Activated T-cell treated with anti-CD3 and anti-CD28 coated beads for 24 hours (primary cell): Measurements from ENCODE around the gene CLTA.

Experiments
- DNase-seq: peaks from one replicate; pipeline ENCODE4 v3.0.0-alpha.2; 2020; ENCODE audit warnings: low read depth

Gene CLTA, protein sequence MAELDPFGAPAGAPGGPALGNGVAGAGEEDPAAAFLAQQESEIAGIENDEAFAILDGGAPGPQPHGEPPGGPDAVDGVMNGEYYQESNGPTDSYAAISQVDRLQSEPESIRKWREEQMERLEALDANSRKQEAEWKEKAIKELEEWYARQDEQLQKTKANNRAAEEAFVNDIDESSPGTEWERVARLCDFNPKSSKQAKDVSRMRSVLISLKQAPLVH

GRCh38 chr9:36190388-36191289 is at the start of gene CLTA:
Gene CLTA, plus strand, starts transcription at chr9:36190921. Its CDS starts 136 bp downstream, at chr9:36191057.
- DNase-seq = peak; percentile 92

GRCh38 chr9:36141288-36141687 is 49.4 kb upstream of the CLTA start:
- DNase-seq = no peak

DNA sequence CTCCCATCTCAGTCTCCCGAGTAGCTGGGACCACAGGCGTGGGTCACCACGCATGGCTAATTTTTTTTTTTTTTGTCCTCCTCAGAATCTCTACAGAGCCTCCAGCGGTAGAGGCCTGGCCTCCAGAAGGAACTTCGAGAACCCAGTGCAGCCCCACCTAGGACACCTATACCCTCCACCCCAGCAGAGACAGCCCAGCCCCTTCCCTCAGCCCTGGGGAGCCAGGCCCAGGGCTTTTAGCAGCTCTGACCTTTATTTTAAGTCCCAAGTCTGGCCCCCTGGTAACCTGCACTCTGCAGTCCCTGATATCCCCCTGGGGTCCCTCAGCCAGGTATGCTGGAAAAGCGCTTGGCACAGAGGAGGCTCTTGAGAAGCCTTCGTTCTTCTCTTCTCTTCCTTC is 49.0 kb upstream of the CLTA start:
- no peak for DNase-seq

DNA sequence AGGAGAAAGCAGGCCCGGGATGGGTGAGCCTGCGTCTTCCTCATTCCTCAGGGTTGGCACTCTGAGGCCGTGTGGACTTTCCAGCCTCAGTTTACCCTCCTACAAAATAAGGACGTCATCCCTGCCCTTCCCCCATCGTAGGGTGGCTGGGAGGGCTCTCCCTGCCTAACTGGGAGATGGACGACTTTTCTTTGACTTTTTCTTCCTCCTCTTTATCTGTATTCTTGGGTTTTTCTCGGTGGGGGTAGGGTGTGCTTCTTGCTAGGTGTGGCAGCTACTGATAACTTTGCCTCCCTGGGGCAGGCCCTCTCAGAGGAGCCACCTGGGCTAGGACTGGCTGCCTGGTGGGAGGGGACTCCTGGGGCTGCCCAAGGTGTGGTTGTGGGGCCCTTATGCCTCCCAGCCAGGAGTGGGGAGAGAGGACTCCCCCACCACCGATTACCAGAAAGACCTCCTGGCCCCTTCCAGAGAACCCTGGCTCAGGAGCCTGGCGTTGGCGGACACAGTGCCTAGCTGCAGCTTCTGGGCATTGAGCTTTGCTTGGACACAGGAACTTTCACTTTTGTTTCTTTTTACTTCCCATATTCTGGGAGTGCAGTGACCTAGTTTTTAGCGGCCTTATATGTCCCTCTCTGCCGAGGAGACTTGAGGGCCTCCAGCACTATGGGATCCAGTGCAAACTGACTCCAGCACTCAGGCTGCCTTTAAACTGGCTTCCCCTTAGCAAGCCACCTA is 48.0 kb upstream of the CLTA start:
- no peak for DNase-seq

GRCh38 chr9:36143245-36143641 is 47.5 kb upstream of the CLTA start:
- DNase-seq = no peak

- DNase-seq = no peak
Measured at GRCh38 chr9:36144309-36145232, 46.1 kb upstream of the CLTA start.

DNA sequence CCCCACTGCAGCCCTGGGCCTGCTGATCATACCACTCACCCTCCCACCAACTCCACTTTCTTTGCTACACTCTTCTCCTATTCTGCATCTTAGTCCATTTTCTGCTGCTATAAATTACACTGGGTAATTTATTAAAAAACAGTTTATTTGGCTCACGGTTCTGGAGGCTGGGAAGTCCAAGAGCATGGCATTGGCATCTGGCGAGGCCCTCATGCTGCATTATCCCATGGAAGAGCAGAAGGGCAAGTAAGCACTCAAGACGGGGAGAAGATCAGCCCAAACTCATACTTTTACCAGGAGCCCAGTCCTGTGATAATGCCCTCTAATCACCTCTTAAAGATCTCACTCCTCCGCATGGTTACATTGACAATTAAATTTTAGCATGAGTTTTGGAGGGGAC is 44.8 kb upstream of the CLTA start:
- no peak for DNase-seq

GRCh38 chr9:36146651-36147050 is 44.1 kb upstream of the CLTA start:
- no peak for DNase-seq

DNA sequence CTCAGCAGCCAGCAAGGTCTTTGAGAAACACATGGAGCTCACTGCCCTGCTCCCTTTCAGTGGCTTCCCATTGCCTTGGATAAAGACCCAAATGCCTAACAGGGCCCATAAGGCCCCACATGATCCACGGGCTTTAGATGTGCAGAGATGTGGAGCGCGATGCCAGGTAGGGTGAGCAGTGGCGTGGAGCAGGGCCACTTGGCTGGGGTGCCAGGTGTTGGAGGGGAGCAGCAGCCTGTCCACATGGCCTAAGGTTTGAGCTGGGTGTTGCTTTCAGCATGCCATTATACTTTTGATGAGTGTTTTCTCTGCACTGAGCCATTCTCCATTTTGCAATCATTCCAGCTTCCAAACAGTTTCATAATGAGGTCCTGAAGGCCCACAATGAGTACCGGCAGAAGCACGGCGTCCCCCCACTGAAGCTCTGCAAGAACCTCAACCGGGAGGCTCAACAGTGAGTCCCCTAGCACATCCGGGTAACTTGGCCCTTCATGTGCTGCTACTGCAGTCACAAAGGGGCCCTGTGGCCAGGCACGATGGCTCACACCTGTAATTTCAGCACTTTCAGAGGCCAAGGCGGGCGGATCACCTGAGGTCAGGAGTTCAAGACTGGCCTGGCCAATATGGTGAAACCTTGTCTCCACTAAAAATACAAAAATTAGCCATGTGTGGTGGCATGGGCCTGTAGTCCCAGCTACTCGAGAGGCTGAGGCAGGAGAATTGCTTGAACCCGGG is 43.1 kb upstream of the CLTA start:
- no peak for DNase-seq

- DNase-seq = peak; percentile 51
Measured at GRCh38 chr9:36148311-36149051, 42.2 kb upstream of the CLTA start.

DNA sequence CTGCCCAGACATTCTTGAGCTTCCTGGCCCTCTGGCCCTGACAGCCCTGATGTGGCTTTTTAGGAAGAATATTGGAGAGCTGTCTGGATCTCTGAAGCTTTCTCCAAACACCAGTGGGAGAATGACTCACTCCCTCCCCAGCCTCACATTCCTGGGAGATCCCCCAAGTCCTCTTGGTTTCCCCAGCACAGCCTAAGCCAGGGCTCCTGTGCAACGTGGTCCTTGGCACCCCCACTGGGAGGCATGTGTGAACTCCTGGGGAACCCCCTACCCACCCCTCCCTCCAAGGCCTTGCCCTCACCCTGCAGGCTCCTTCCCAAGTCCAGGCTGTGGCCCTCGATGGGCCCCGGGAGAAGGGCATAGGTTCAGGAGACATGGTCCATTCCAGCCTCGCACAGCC is 41.5 kb upstream of the CLTA start:
- no peak for DNase-seq

DNA sequence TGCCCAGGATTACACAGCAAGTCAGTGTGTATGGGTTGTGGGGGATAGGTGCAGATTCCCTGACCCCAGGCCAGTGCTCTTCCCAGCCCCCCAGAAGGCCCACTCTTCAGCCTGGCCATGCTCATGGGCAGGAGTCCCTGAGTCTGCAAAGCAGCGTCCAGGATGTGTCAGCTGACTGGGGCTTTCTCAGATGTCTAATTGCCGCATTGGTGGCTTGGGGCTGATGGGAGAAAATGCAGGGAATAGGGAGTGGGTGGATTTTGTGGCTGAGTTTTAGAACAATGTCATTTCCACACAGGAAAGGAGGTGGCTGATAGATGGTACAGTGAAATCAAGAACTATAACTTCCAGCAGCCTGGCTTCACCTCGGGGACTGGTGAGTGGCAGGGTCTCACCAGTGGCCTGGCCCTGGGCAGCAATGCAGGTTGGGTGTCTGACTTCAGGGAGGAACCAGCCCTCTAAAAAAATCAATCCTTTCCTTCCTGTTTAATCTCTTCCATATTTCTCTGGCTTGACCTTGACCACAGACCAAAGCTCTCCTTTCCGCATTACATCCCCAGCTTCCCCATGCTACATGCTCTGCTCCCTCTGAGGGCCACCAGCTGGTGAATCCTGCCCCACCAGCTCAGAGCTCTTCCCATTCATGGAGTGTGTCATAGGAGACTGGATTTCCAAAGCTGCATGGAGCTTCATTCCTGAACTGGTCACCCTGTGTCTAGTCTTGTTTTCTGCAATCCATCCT is 40.0 kb upstream of the CLTA start:
- DNase-seq = no peak

DNA sequence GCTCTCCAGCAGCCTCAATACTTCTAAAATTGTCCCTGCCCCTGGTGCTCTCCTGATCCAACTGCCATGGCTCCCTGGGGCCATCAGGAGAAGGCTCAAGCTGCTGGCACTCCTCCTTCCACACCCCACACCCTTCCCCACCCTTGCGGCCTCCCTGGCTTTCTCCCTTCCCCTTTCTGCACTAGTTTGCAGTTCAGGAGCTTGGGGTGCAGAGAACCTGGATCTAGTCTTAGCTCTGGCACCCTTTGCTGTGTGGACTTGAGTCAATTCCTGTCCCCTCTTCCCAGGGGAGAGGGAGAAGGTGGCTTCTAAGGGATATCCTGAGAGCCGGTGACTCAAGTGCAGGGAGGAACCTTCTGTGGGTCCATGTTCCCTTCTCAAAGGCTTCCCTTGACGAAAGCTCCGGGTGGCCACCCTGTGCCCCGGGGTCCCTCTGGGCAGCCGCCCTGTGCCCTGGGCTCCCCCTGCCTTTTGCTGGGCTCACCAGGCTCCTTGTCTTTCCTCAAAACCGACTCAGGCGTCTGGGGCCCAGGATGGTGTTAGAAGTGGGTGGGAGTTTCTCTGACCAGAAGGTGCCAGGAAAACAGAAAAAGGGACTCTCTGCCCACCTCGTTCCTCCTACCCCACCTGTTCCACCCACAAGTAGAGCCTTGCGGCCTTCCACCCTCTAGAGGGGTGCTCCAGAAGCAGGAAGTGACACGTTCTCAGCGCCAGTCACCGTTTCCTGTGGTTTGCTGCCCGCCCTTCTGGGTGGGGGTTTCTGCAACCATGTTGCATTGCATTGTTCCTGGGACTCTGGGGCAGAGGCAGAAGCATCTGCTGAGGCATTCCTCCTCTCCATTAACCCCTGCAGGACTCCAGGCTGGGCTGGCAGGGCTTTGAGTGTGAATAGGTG is 39.2 kb upstream of the CLTA start:
- DNase-seq = peak; percentile 83

- no peak for DNase-seq
Measured at GRCh38 chr9:36152741-36153438, 37.8 kb upstream of the CLTA start.

- DNase-seq = no peak
Measured at GRCh38 chr9:36153746-36154145, 37.0 kb upstream of the CLTA start.

- no peak for DNase-seq
Measured at GRCh38 chr9:36154331-36154952, 36.3 kb upstream of the CLTA start.

DNA sequence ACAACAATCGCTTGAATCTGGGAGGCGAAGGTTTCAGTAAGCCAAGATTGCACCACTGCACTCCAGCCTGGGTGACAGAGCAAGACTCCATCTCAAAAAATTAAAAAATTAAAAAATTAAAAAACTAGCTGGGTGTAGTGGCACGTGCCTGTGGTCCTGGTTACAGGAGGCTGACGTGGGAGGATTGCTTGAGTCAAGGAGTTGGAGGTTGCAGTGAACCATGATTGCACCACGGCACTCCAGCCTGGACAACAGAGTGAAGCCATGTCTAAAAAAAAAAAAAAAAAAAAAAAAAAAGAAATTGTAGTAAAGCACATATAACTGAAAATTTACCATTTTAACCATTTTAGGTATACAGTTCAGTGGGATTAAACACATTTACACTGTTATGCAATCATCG is 34.6 kb upstream of the CLTA start:
- DNase-seq = no peak
